ENCODE measurements around the gene AKNA.

DNA sequence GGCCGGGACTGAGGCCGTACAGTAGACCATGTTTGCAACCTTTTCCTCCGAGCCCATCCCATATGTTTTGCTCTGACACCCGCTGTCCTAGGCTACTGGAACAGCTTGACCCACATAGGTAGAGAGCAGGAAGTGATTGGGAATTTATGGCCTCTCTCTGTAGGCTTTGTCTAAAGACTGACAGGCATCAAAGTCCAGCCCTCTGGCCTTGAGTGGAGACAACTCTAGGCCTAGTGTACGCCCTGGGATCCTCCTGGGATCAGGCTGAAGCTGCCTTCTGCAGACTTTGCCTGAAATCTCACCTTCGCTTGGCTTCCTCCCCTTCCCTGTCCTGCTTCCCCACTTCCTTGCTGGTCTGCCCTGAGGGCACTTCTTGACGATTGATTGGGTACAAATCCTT lies 13.6 kb upstream of the AKNA start:
- TF ChIP-seq EZH2phosphoT487 (IDR thresholded peaks at IDR 0.05; ENCODE audit: borderline replicate concordance, low read depth, low read length) (no peak), CTCF (conservative IDR thresholded peaks at IDR 0.05; ENCODE audit: low read length) (no peak)
